ENCODE measurements around the gene ZFYVE28. TPM values are rescaled to one million over a fixed set of nuclear protein-coding genes. Genes with fewer than 3 reads are reported as not detected.
A peak's percentile ranks its signal among the peaks of the same experiment; 100 is the strongest.

The ZFYVE28 gene
- total and polyA plus RNA-seq, 3 experiments from 2014 or later: 12.9 to 14.8 (median 13.2) TPM

- Mint-ChIP-seq H3K27me3 (no peaks in the 10 kb centered on the region), H3K27ac (peak overlapping the region in 5 of 8 donors; percentile 63 to 88 (median 70)), H3K36me3 (peaks cover 0 to 2% (median 1%) of the 10 kb centered on the region in 3 donors), H3K4me3 (no peak overlapping the region), H3K9me3 (no peaks in the 10 kb centered on the region), H3K4me1 (peaks cover 30 to 67% (median 34%) of the 10 kb centered on the region in 3 donors)
- POLR2A ChIA-PET: no interaction called here
- Histone ChIP-seq H3K27me3 (ENCODE audit: insufficient read depth, low read length, poor library complexity, severe bottlenecking) (no peaks in the 10 kb centered on the region), H3K36me3 (ENCODE audit: insufficient read depth, low read length) (no peaks in the 10 kb centered on the region), H3K4me3 (ENCODE audit: low read length) (no peak overlapping the region), H3K27ac (ENCODE audit: low read depth, low read length) (no peak overlapping the region), H3K4me1 (ENCODE audit: insufficient read depth, low read length) (peaks cover 62% of the 10 kb centered on the region), H3K9me3 (ENCODE audit: low read length) (no peaks in the 10 kb centered on the region)
- DNase-seq: no peak
- CTCF ChIA-PET: no interaction called here
Measured at GRCh38 chr4:2287594-2287915, 130.9 kb downstream of the ZFYVE28 start.

GRCh38 chr4:2286904-2287593 is 131.4 kb downstream of the ZFYVE28 start:
- Mint-ChIP-seq H3K4me3 (no peak overlapping the region), H3K4me1 (peaks cover 30 to 69% (median 36%) of the 10 kb centered on the region in 3 donors), H3K9me3 (no peaks in the 10 kb centered on the region), H3K27me3 (no peaks in the 10 kb centered on the region), H3K27ac (peak overlapping the region in 5 of 8 donors; percentile 32 to 87 (median 82)), H3K36me3 (peaks cover 0 to 3% (median 2%) of the 10 kb centered on the region in 3 donors)
- no peak overlapping the region for H3K27ac ChIP-seq (ENCODE audit: low read depth, low read length)
- CTCF ChIA-PET: interaction anchor here (1.3 to 1.5 kb wide), 2 partner anchors 25 to 176 kb away, joined by 4 to 5 read pairs; partner anchors contain the start of gene MXD4
- no peaks in the 10 kb centered on the region for H3K27me3 ChIP-seq (ENCODE audit: insufficient read depth, low read length, poor library complexity, severe bottlenecking)
- POLR2A ChIA-PET: no interaction called here
- no peak overlapping the region for H3K4me3 ChIP-seq (ENCODE audit: low read length)
- no peaks in the 10 kb centered on the region for H3K36me3 ChIP-seq (ENCODE audit: insufficient read depth, low read length)
- DNase-seq: peak in 1 of 5 donors; percentile 11
- H3K4me1 ChIP-seq (ENCODE audit: insufficient read depth, low read length): peaks cover 64% of the 10 kb centered on the region
- no peaks in the 10 kb centered on the region for H3K9me3 ChIP-seq (ENCODE audit: low read length)

GRCh38 chr4:2285613-2286381 is 132.6 kb downstream of the ZFYVE28 start:
- Histone ChIP-seq H3K4me3 (ENCODE audit: low read length) (no peak overlapping the region), H3K4me1 (ENCODE audit: insufficient read depth, low read length) (peaks cover 63% of the 10 kb centered on the region), H3K9me3 (ENCODE audit: low read length) (no peaks in the 10 kb centered on the region), H3K27ac (ENCODE audit: low read depth, low read length) (no peak overlapping the region), H3K36me3 (ENCODE audit: insufficient read depth, low read length) (no peaks in the 10 kb centered on the region), H3K27me3 (ENCODE audit: insufficient read depth, low read length, poor library complexity, severe bottlenecking) (no peaks in the 10 kb centered on the region)
- Mint-ChIP-seq H3K4me3 (no peak overlapping the region), H3K27me3 (no peaks in the 10 kb centered on the region), H3K27ac (peak overlapping the region in 5 of 8 donors; percentile 76 to 100 (median 87)), H3K36me3 (peaks cover 0 to 3% (median 1%) of the 10 kb centered on the region in 3 donors), H3K4me1 (peaks cover 34 to 69% (median 41%) of the 10 kb centered on the region in 3 donors), H3K9me3 (no peaks in the 10 kb centered on the region)
- peak in 1 of 5 donors; percentile 27 for DNase-seq
- ChIA-PET CTCF (interaction anchor here (1.3 to 1.5 kb wide), 2 partner anchors 24 to 177 kb away, joined by 4 to 5 read pairs; partner anchors contain the start of gene MXD4), POLR2A (interaction anchor here (0.6 kb wide), 2 partner anchors 45 to 119 kb away, joined by 3 to 4 read pairs; no protein-coding TSS in a partner anchor)

GRCh38 chr4:2284934-2285612 is 133.4 kb downstream of the ZFYVE28 start:
- Mint-ChIP-seq H3K27ac (peak overlapping the region in 6 of 8 donors; percentile 76 to 100 (median 88)), H3K36me3 (peaks cover 0 to 3% (median 0%) of the 10 kb centered on the region in 3 donors), H3K4me3 (peak overlapping the region in 1 of 7 donors; percentile 27), H3K9me3 (no peaks in the 10 kb centered on the region), H3K4me1 (peaks cover 36 to 67% (median 40%) of the 10 kb centered on the region in 3 donors), H3K27me3 (no peaks in the 10 kb centered on the region)
- ChIA-PET POLR2A (interaction anchor here (0.6 kb wide), 1 partner anchor 44 kb away, joined by 3 read pairs; no protein-coding TSS in a partner anchor), CTCF (no interaction called here)
- no peak overlapping the region for H3K27ac ChIP-seq (ENCODE audit: low read depth, low read length)
- peak in 1 of 5 donors; percentile 55 for DNase-seq
- H3K27me3 ChIP-seq (ENCODE audit: insufficient read depth, low read length, poor library complexity, severe bottlenecking): no peaks in the 10 kb centered on the region
- no peaks in the 10 kb centered on the region for H3K36me3 ChIP-seq (ENCODE audit: insufficient read depth, low read length)
- H3K9me3 ChIP-seq (ENCODE audit: low read length): no peaks in the 10 kb centered on the region
- H3K4me1 ChIP-seq (ENCODE audit: insufficient read depth, low read length): peaks cover 60% of the 10 kb centered on the region
- H3K4me3 ChIP-seq (ENCODE audit: low read length): no peak overlapping the region

GRCh38 chr4:2284161-2284933 is 134.1 kb downstream of the ZFYVE28 start:
- ChIA-PET CTCF (no interaction called here), POLR2A (no interaction called here)
- Mint-ChIP-seq H3K4me1 (peaks cover 35 to 66% (median 36%) of the 10 kb centered on the region in 3 donors), H3K9me3 (no peaks in the 10 kb centered on the region), H3K27me3 (no peaks in the 10 kb centered on the region), H3K27ac (peak overlapping the region in 6 of 8 donors; percentile 82 to 100 (median 92)), H3K4me3 (peak overlapping the region in 1 of 7 donors; percentile 27), H3K36me3 (peaks cover 0 to 3% (median 0%) of the 10 kb centered on the region in 3 donors)
- H3K4me3 ChIP-seq (ENCODE audit: low read length): no peak overlapping the region
- no peaks in the 10 kb centered on the region for H3K36me3 ChIP-seq (ENCODE audit: insufficient read depth, low read length)
- H3K27me3 ChIP-seq (ENCODE audit: insufficient read depth, low read length, poor library complexity, severe bottlenecking): no peaks in the 10 kb centered on the region
- no peak overlapping the region for H3K27ac ChIP-seq (ENCODE audit: low read depth, low read length)
- peak in 1 of 5 donors; percentile 39 for DNase-seq
- peaks cover 53% of the 10 kb centered on the region for H3K4me1 ChIP-seq (ENCODE audit: insufficient read depth, low read length)
- H3K9me3 ChIP-seq (ENCODE audit: low read length): no peaks in the 10 kb centered on the region

GRCh38 chr4:2283199-2283711 is 135.2 kb downstream of the ZFYVE28 start:
- Histone ChIP-seq H3K36me3 (ENCODE audit: insufficient read depth, low read length) (no peaks in the 10 kb centered on the region), H3K9me3 (ENCODE audit: low read length) (no peaks in the 10 kb centered on the region), H3K27me3 (ENCODE audit: insufficient read depth, low read length, poor library complexity, severe bottlenecking) (no peaks in the 10 kb centered on the region), H3K4me1 (ENCODE audit: insufficient read depth, low read length) (peaks cover 47% of the 10 kb centered on the region), H3K4me3 (ENCODE audit: low read length) (no peak overlapping the region), H3K27ac (ENCODE audit: low read depth, low read length) (no peak overlapping the region)
- DNase-seq: no peak
- H3K27ac Mint-ChIP-seq: peak overlapping the region; percentile 43 to 100 (median 93)
- no peaks in the 10 kb centered on the region for H3K27me3 Mint-ChIP-seq
- ChIA-PET CTCF (interaction anchor here (1.6 kb wide), 1 partner anchor 136 kb away, joined by 8 read pairs; the partner anchor contains the start of genes CFAP99 and ZFYVE28), POLR2A (no interaction called here)
- H3K36me3 Mint-ChIP-seq: peaks cover 0 to 3% (median 0%) of the 10 kb centered on the region in 3 donors
- peak overlapping the region in 3 of 7 donors; percentile 8 to 69 (median 10) for H3K4me3 Mint-ChIP-seq
- H3K4me1 Mint-ChIP-seq: peaks cover 35 to 66% (median 36%) of the 10 kb centered on the region in 3 donors
- H3K9me3 Mint-ChIP-seq: no peaks in the 10 kb centered on the region
